ENCODE data around the gene FGF14.

The FGF14 gene

GRCh38 chr13:101835920-101836319, 565.9 kb downstream of the FGF14 start:
- Mint-ChIP-seq H3K36me3 (ENCODE audit: low read depth) (no peaks in the 10 kb centered on the region), H3K27me3 (ENCODE audit: low read depth) (no peaks in the 10 kb centered on the region), H3K4me1 (no peaks in the 10 kb centered on the region), H3K4me3 (no peak overlapping the region), H3K27ac (no peak overlapping the region), H3K9me3 (peaks cover under 1% of the 10 kb centered on the region)
- TF ChIP-seq, protein P1, sequence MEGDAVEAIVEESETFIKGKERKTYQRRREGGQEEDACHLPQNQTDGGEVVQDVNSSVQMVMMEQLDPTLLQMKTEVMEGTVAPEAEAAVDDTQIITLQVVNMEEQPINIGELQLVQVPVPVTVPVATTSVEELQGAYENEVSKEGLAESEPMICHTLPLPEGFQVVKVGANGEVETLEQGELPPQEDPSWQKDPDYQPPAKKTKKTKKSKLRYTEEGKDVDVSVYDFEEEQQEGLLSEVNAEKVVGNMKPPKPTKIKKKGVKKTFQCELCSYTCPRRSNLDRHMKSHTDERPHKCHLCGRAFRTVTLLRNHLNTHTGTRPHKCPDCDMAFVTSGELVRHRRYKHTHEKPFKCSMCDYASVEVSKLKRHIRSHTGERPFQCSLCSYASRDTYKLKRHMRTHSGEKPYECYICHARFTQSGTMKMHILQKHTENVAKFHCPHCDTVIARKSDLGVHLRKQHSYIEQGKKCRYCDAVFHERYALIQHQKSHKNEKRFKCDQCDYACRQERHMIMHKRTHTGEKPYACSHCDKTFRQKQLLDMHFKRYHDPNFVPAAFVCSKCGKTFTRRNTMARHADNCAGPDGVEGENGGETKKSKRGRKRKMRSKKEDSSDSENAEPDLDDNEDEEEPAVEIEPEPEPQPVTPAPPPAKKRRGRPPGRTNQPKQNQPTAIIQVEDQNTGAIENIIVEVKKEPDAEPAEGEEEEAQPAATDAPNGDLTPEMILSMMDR (IDR thresholded peaks at IDR 0.05; ENCODE audit: unreplicated experiment in 3 of 3), result no peak

GRCh38 chr13:101833671-101834070, 568.2 kb downstream of the FGF14 start:
- Mint-ChIP-seq H3K36me3 (ENCODE audit: low read depth) (no peaks in the 10 kb centered on the region), H3K9me3 (peaks cover 3% of the 10 kb centered on the region), H3K4me1 (no peaks in the 10 kb centered on the region), H3K27ac (no peak overlapping the region), H3K4me3 (no peak overlapping the region), H3K27me3 (ENCODE audit: low read depth) (no peaks in the 10 kb centered on the region)
- TF ChIP-seq, protein P1 (IDR thresholded peaks at IDR 0.05; ENCODE audit: unreplicated experiment in 3 of 3), result no peak

DNA sequence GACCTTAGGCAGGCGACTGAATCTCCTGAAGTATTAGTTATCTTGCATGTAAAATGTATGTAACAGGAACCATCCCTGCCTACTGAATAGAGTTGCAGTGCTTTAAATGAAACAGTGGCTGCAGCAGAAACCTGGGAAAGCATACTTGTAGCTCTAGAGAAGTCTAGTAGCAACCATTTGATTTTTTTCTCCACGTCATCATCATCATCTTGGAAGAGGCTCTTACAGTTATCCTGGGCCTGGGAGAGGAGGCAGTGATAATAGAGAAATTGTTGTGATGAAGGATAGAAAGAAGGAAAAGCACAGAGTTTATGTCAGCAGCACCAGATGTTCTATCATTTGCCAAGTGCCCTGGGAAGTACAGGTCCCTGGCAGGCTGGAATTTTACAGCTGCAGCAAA, 571.8 kb downstream of the FGF14 start:
- Mint-ChIP-seq H3K36me3 (ENCODE audit: low read depth) (no peaks in the 10 kb centered on the region), H3K27me3 (ENCODE audit: low read depth) (no peaks in the 10 kb centered on the region), H3K27ac (no peak overlapping the region), H3K4me3 (no peak overlapping the region), H3K4me1 (no peaks in the 10 kb centered on the region), H3K9me3 (peaks cover 3% of the 10 kb centered on the region)
- TF ChIP-seq, protein P1 (IDR thresholded peaks at IDR 0.05; ENCODE audit: unreplicated experiment in 3 of 3), result no peak

DNA sequence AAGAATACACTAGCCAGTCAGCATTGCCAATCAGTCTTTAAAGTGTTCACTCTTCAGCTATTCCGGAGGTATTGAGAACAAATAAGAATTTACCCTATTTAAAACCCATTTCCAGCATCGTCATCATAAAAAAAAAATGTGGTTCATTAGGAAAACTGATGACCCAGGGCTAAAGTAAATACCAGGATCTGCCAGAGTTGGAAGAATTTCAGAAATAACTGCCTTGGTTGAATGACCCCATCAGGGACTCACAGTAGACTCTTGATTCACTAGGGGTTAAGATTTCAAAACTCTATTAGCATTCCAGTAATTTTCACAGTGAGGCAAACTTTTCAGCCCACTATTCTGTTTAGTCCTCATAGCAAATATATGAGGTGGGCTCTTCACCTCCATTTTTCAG, 572.4 kb downstream of the FGF14 start:
- no peaks in the 10 kb centered on the region for H3K27me3 Mint-ChIP-seq (ENCODE audit: low read depth)
- no peaks in the 10 kb centered on the region for H3K36me3 Mint-ChIP-seq (ENCODE audit: low read depth)
- H3K9me3 Mint-ChIP-seq, result peaks cover 3% of the 10 kb centered on the region
- TF ChIP-seq, protein P1 (IDR thresholded peaks at IDR 0.05; ENCODE audit: unreplicated experiment in 3 of 3), result no peak
- no peak overlapping the region for H3K27ac Mint-ChIP-seq
- no peak overlapping the region for H3K4me3 Mint-ChIP-seq
- no peaks in the 10 kb centered on the region for H3K4me1 Mint-ChIP-seq

- Mint-ChIP-seq H3K4me1 (no peaks in the 10 kb centered on the region), H3K9me3 (peaks cover 3% of the 10 kb centered on the region), H3K4me3 (no peak overlapping the region), H3K27ac (no peak overlapping the region), H3K36me3 (ENCODE audit: low read depth) (no peaks in the 10 kb centered on the region), H3K27me3 (ENCODE audit: low read depth) (no peaks in the 10 kb centered on the region)
- TF ChIP-seq, protein P1 (IDR thresholded peaks at IDR 0.05; ENCODE audit: unreplicated experiment in 3 of 3), result no peak
Measured at GRCh38 chr13:101828119-101828518, 573.7 kb downstream of the FGF14 start.

- no peaks in the 10 kb centered on the region for H3K27me3 Mint-ChIP-seq (ENCODE audit: low read depth)
- TF ChIP-seq, protein P1 (IDR thresholded peaks at IDR 0.05; ENCODE audit: unreplicated experiment in 3 of 3), result no peak
- no peaks in the 10 kb centered on the region for H3K4me1 Mint-ChIP-seq
- H3K36me3 Mint-ChIP-seq (ENCODE audit: low read depth), result no peaks in the 10 kb centered on the region
- no peaks in the 10 kb centered on the region for H3K9me3 Mint-ChIP-seq
- no peak overlapping the region for H3K27ac Mint-ChIP-seq
- H3K4me3 Mint-ChIP-seq, result no peak overlapping the region
Measured at GRCh38 chr13:101817898-101818297, 584.0 kb downstream of the FGF14 start.

All from nephron (organoid).